NOMO-1 treated with dmso at 0.1 percent for 144 hours (cell line): ENCODE data around the gene SMAD6.

ENCODE experiments used
- DNase-seq: peaks from one replicate; lab custom pipeline; 2025; ENCODE audit not compliant: unreplicated experiment; lab: John Stamatoyannopoulos, UW

Gene SMAD6

GRCh38 chr15:66719471-66719870 lies 17.4 kb downstream of the SMAD6 start:
- DNase-seq = no peak

GRCh38 chr15:66720206-66721010 lies 18.4 kb downstream of the SMAD6 start:
- no peak for DNase-seq

GRCh38 chr15:66721020-66721419 lies 19.0 kb downstream of the SMAD6 start:
- no peak for DNase-seq

- DNase-seq = no peak
Measured at GRCh38 chr15:66721501-66721937, 19.5 kb downstream of the SMAD6 start.

- DNase-seq = no peak
Measured at GRCh38 chr15:66721954-66722353, 19.9 kb downstream of the SMAD6 start.

GRCh38 chr15:66722757-66723540 lies 20.9 kb downstream of the SMAD6 start:
- no peak for DNase-seq

GRCh38 chr15:66723826-66724731 lies 22.0 kb downstream of the SMAD6 start:
- no peak for DNase-seq

GRCh38 chr15:66724732-66725463 lies 22.9 kb downstream of the SMAD6 start:
- no peak for DNase-seq

GRCh38 chr15:66725464-66725785 lies 23.4 kb downstream of the SMAD6 start:
- DNase-seq = no peak

- no peak for DNase-seq
Measured at GRCh38 chr15:66726386-66726785, 24.4 kb downstream of the SMAD6 start.

GRCh38 chr15:66729331-66729951 lies 27.4 kb downstream of the SMAD6 start:
- no peak for DNase-seq

- DNase-seq = no peak
Measured at GRCh38 chr15:66730168-66731021, 28.4 kb downstream of the SMAD6 start.

GRCh38 chr15:66733976-66734375 lies 31.9 kb downstream of the SMAD6 start:
- no peak for DNase-seq

- DNase-seq = no peak
Measured at GRCh38 chr15:66734961-66735908, 33.2 kb downstream of the SMAD6 start.

- no peak for DNase-seq
Measured at GRCh38 chr15:66735909-66736305, 33.9 kb downstream of the SMAD6 start.

GRCh38 chr15:66737243-66738010 lies 35.4 kb downstream of the SMAD6 start:
- DNase-seq = no peak

GRCh38 chr15:66738116-66738515 lies 36.1 kb downstream of the SMAD6 start:
- no peak for DNase-seq
